ENCODE results near the gene L3MBTL2.
A peak's percentile ranks its signal among the peaks of the same experiment; 100 is the strongest.

L3MBTL2 gene

GRCh38 chr22:41216984-41217383, 11.9 kb downstream of the L3MBTL2 start:
- Histone ChIP-seq H3F3A (ENCODE audit: insufficient read depth, low read length) (peaks cover 11% of the 10 kb centered on the region), H3K79me2 (ENCODE audit: low read length) (no peaks in the 10 kb centered on the region), H3K4me2 (ENCODE audit: low read depth, low read length) (peak overlapping the region; percentile 71), H3K27ac (ENCODE audit: low read length) (peak overlapping the region; percentile 55; the same call in 1 of the 2 replicates), H3K4me1 (ENCODE audit: low read length) (peaks cover 17% of the 10 kb centered on the region), H4K20me1 (ENCODE audit: insufficient read depth, low read length) (no peaks in the 10 kb centered on the region), H3K27me3 (replicated peaks; ENCODE audit: insufficient read depth, low read length) (no peaks in the 10 kb centered on the region), H3K4me3 (ENCODE audit: low read length) (peak overlapping the region; percentile 35; the same call in 1 of the 2 replicates), H2AFZ (ENCODE audit: low read length) (peak overlapping the region; percentile 31; the same call in 1 of the 2 replicates), H3K9ac (ENCODE audit: low read length) (peak overlapping the region; percentile 9; the same call in 1 of the 2 replicates), H3K9me2 (replicated peaks; ENCODE audit: insufficient read depth, low read length) (no peaks in the 10 kb centered on the region), H3K9me3 (replicated peaks; ENCODE audit: insufficient read depth, low read length) (no peaks in the 10 kb centered on the region), H3K36me3 (replicated peaks; ENCODE audit: insufficient read depth, low read length) (no peaks in the 10 kb centered on the region)
- TF ChIP-seq CTCF (IDR thresholded peaks at IDR 0.05; ENCODE audit: low read length), result no peak
- no peak for DNase-seq

- no peaks in the 10 kb centered on the region for H3K27me3 ChIP-seq (replicated peaks; ENCODE audit: insufficient read depth, low read length)
- peak; percentile 72 for DNase-seq
- peak overlapping the region; percentile 35 for H3K4me3 ChIP-seq (ENCODE audit: low read length)
- H3K36me3 ChIP-seq (replicated peaks; ENCODE audit: insufficient read depth, low read length), result no peaks in the 10 kb centered on the region; the same call in 1 of the 2 replicates
- H3K4me1 ChIP-seq (ENCODE audit: low read length), result peaks cover 17% of the 10 kb centered on the region
- no peak for TF ChIP-seq EZH2phosphoT487 (IDR thresholded peaks at IDR 0.05; ENCODE audit: low read length)
- TF ChIP-seq EZH2 (optimal IDR thresholded peaks at IDR 0.05; ENCODE audit: low read depth, low read length), result no peak
- TF ChIP-seq CTCF (IDR thresholded peaks at IDR 0.05; ENCODE audit: low read length), result no peak
- H3K9me2 ChIP-seq (replicated peaks; ENCODE audit: insufficient read depth, low read length), result no peaks in the 10 kb centered on the region
- H2AFZ ChIP-seq (ENCODE audit: low read length), result peak overlapping the region; percentile 31
- no peaks in the 10 kb centered on the region for H3K79me2 ChIP-seq (ENCODE audit: low read length)
- peak overlapping the region; percentile 9; the same call in 1 of the 2 replicates for H3K9ac ChIP-seq (ENCODE audit: low read length)
- peak overlapping the region; percentile 55; the same call in 1 of the 2 replicates for H3K27ac ChIP-seq (ENCODE audit: low read length)
- peaks cover 11% of the 10 kb centered on the region for H3F3A ChIP-seq (ENCODE audit: insufficient read depth, low read length)
- H3K4me2 ChIP-seq (ENCODE audit: low read depth, low read length), result peak overlapping the region; percentile 71
- no peaks in the 10 kb centered on the region for H3K9me3 ChIP-seq (replicated peaks; ENCODE audit: insufficient read depth, low read length)
- H4K20me1 ChIP-seq (ENCODE audit: insufficient read depth, low read length), result no peaks in the 10 kb centered on the region
These were observed 12.5 kb downstream of the L3MBTL2 start for GRCh38 chr22:41217553-41218157.

GRCh38 chr22:41222846-41223507, 17.9 kb downstream of the L3MBTL2 start:
- no peaks in the 10 kb centered on the region; the same call in 1 of the 2 replicates for H3K36me3 ChIP-seq (replicated peaks; ENCODE audit: insufficient read depth, low read length)

More at GRCh38 chr22:41222846-41223507, 17.9 kb downstream of the L3MBTL2 start:
- H3K79me2 ChIP-seq (ENCODE audit: low read length), result no peaks in the 10 kb centered on the region
- no peak for DNase-seq
- H3K9me3 ChIP-seq (replicated peaks; ENCODE audit: insufficient read depth, low read length), result no peaks in the 10 kb centered on the region
- no peak overlapping the region for H3K4me3 ChIP-seq (ENCODE audit: low read length)
- H2AFZ ChIP-seq (ENCODE audit: low read length), result no peak overlapping the region
- TF ChIP-seq EZH2 (optimal IDR thresholded peaks at IDR 0.05; ENCODE audit: low read depth, low read length), result no peak
- no peak for TF ChIP-seq EZH2phosphoT487 (IDR thresholded peaks at IDR 0.05; ENCODE audit: low read length)
- TF ChIP-seq CTCF (IDR thresholded peaks at IDR 0.05; ENCODE audit: low read length), result no peak
- H3K27ac ChIP-seq (ENCODE audit: low read length), result no peak overlapping the region
- H3K9me2 ChIP-seq (replicated peaks; ENCODE audit: insufficient read depth, low read length), result no peaks in the 10 kb centered on the region
- no peaks in the 10 kb centered on the region for H3K27me3 ChIP-seq (replicated peaks; ENCODE audit: insufficient read depth, low read length)
- H3K9ac ChIP-seq (ENCODE audit: low read length), result no peak overlapping the region
- peaks cover under 1% of the 10 kb centered on the region for H3F3A ChIP-seq (ENCODE audit: insufficient read depth, low read length)
- H3K4me2 ChIP-seq (ENCODE audit: low read depth, low read length), result no peak overlapping the region
- peaks cover under 1% of the 10 kb centered on the region for H3K4me1 ChIP-seq (ENCODE audit: low read length)
- H4K20me1 ChIP-seq (ENCODE audit: insufficient read depth, low read length), result no peaks in the 10 kb centered on the region

Measured in MM.1S (cell line).